ENCODE measurements around the gene PKP1.

Gene PKP1

DNA sequence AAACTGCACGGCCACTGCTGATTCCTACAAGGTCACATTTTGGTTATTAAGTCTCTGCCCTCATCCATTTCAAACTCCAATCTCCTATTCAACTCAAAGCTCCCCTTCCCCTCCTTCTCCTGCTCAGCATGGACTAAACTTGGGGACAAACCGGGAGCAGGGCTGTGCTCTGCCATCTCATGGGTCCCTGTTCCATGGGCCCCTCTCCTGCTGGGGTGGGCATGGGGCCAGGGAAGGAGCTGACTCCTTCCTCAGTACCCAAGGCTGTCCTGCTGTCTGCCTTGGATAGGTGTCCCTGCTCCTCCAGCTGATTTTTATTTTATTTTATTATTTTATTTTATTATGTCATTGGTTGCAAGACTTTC, 67.0 kb downstream of the PKP1 start:
- H3K79me2 ChIP-seq (ENCODE audit: low read length): no peaks in the 10 kb centered on the region
- no peaks in the 10 kb centered on the region for H3K4me1 ChIP-seq (ENCODE audit: low read length)
- H3K4me2 ChIP-seq (ENCODE audit: low read depth, low read length): no peak overlapping the region
- no peaks in the 10 kb centered on the region for H3K36me3 ChIP-seq (replicated peaks; ENCODE audit: insufficient read depth, low read length)
- no peak overlapping the region for H3K27ac ChIP-seq (ENCODE audit: low read length)
- no peak overlapping the region for H3K9ac ChIP-seq (ENCODE audit: low read length)
- H3K27me3 ChIP-seq (replicated peaks; ENCODE audit: insufficient read depth, low read length): peaks cover 72% of the 10 kb centered on the region
- no peak overlapping the region for H3K4me3 ChIP-seq (ENCODE audit: low read length)
- no peaks in the 10 kb centered on the region for H3K9me3 ChIP-seq (replicated peaks; ENCODE audit: insufficient read depth, low read length)
- no peaks in the 10 kb centered on the region for H4K20me1 ChIP-seq (ENCODE audit: insufficient read depth, low read length)
- no peak for DNase-seq
- no peaks in the 10 kb centered on the region for H3K9me2 ChIP-seq (replicated peaks; ENCODE audit: insufficient read depth, low read length)
- H3F3A ChIP-seq (ENCODE audit: insufficient read depth, low read length): no peaks in the 10 kb centered on the region
- no peak overlapping the region for H2AFZ ChIP-seq (ENCODE audit: low read length)
- TF ChIP-seq EZH2phosphoT487 (IDR thresholded peaks at IDR 0.05; ENCODE audit: low read length) (no peak), EZH2 (optimal IDR thresholded peaks at IDR 0.05; ENCODE audit: low read depth, low read length) (no peak)
- TF ChIP-seq, protein P1, sequence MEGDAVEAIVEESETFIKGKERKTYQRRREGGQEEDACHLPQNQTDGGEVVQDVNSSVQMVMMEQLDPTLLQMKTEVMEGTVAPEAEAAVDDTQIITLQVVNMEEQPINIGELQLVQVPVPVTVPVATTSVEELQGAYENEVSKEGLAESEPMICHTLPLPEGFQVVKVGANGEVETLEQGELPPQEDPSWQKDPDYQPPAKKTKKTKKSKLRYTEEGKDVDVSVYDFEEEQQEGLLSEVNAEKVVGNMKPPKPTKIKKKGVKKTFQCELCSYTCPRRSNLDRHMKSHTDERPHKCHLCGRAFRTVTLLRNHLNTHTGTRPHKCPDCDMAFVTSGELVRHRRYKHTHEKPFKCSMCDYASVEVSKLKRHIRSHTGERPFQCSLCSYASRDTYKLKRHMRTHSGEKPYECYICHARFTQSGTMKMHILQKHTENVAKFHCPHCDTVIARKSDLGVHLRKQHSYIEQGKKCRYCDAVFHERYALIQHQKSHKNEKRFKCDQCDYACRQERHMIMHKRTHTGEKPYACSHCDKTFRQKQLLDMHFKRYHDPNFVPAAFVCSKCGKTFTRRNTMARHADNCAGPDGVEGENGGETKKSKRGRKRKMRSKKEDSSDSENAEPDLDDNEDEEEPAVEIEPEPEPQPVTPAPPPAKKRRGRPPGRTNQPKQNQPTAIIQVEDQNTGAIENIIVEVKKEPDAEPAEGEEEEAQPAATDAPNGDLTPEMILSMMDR (IDR thresholded peaks at IDR 0.05; ENCODE audit: low read length): no peak

DNA sequence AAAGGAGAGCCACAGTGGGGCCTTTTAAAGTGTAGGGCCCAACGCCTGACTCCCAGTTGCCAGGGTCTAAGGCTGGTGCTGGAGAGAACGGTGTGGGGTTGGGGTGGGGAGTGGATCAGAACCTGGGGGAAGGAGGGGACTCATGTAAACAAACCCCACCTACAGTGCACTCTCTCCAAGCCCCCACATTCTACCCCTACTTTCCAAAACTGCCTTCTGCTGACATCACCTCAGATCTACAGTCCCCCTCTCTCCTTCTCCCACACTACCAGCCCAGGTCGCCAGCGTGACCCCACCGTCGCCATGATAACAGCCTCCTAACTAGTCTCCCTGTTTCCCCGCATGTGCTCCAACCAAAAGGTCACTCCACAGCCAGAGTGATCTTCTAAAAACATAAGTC, 67.6 kb downstream of the PKP1 start:
- H3K27ac ChIP-seq (ENCODE audit: low read length): no peak overlapping the region
- H3F3A ChIP-seq (ENCODE audit: insufficient read depth, low read length): no peaks in the 10 kb centered on the region
- no peaks in the 10 kb centered on the region for H3K79me2 ChIP-seq (ENCODE audit: low read length)
- no peaks in the 10 kb centered on the region for H3K36me3 ChIP-seq (replicated peaks; ENCODE audit: insufficient read depth, low read length)
- no peak overlapping the region for H2AFZ ChIP-seq (ENCODE audit: low read length)
- no peak for TF ChIP-seq EZH2phosphoT487 (IDR thresholded peaks at IDR 0.05; ENCODE audit: low read length)
- TF ChIP-seq EZH2 (optimal IDR thresholded peaks at IDR 0.05; ENCODE audit: low read depth, low read length): no peak
- TF ChIP-seq, protein P1 (IDR thresholded peaks at IDR 0.05; ENCODE audit: low read length): no peak
- H3K9me3 ChIP-seq (replicated peaks; ENCODE audit: insufficient read depth, low read length): no peaks in the 10 kb centered on the region
- H3K4me1 ChIP-seq (ENCODE audit: low read length): no peaks in the 10 kb centered on the region
- no peaks in the 10 kb centered on the region for H3K9me2 ChIP-seq (replicated peaks; ENCODE audit: insufficient read depth, low read length)
- peaks cover 77% of the 10 kb centered on the region for H3K27me3 ChIP-seq (replicated peaks; ENCODE audit: insufficient read depth, low read length)
- no peak overlapping the region for H3K4me3 ChIP-seq (ENCODE audit: low read length)
- no peak overlapping the region for H3K4me2 ChIP-seq (ENCODE audit: low read depth, low read length)
- H4K20me1 ChIP-seq (ENCODE audit: insufficient read depth, low read length): no peaks in the 10 kb centered on the region
- no peak overlapping the region for H3K9ac ChIP-seq (ENCODE audit: low read length)
- DNase-seq: no peak

DNA sequence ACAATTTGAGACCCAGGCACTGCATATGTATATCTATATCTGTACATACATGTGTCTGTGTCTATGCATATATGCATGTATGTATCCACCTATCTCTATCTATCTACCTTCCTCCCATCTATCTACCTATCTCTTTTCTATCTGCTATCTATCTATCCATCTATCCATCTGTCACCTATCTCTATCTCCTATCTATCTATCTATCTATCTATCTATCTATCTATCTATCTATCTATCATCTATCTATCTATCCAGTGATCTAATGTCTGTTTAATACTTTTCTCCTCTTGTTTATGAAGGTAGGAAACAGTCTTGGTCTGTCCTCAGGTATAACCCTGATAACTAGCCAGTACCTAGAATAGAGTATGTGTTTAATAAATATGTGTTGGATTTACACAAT, 68.3 kb downstream of the PKP1 start:
- DNase-seq: no peak
- no peak overlapping the region for H3K9ac ChIP-seq (ENCODE audit: low read length)
- no peak overlapping the region for H2AFZ ChIP-seq (ENCODE audit: low read length)
- H3K27me3 ChIP-seq (replicated peaks; ENCODE audit: insufficient read depth, low read length): peaks cover 85% of the 10 kb centered on the region
- H3K9me2 ChIP-seq (replicated peaks; ENCODE audit: insufficient read depth, low read length): no peaks in the 10 kb centered on the region
- H3K4me3 ChIP-seq (ENCODE audit: low read length): no peak overlapping the region
- no peaks in the 10 kb centered on the region for H3K36me3 ChIP-seq (replicated peaks; ENCODE audit: insufficient read depth, low read length)
- TF ChIP-seq, protein P1 (IDR thresholded peaks at IDR 0.05; ENCODE audit: low read length): no peak
- TF ChIP-seq EZH2 (optimal IDR thresholded peaks at IDR 0.05; ENCODE audit: low read depth, low read length) (no peak), EZH2phosphoT487 (IDR thresholded peaks at IDR 0.05; ENCODE audit: low read length) (no peak)
- H3K27ac ChIP-seq (ENCODE audit: low read length): no peak overlapping the region
- no peak overlapping the region for H3K4me2 ChIP-seq (ENCODE audit: low read depth, low read length)
- no peaks in the 10 kb centered on the region for H3K4me1 ChIP-seq (ENCODE audit: low read length)
- no peaks in the 10 kb centered on the region for H4K20me1 ChIP-seq (ENCODE audit: insufficient read depth, low read length)
- no peaks in the 10 kb centered on the region for H3K79me2 ChIP-seq (ENCODE audit: low read length)
- H3K9me3 ChIP-seq (replicated peaks; ENCODE audit: insufficient read depth, low read length): no peaks in the 10 kb centered on the region
- H3F3A ChIP-seq (ENCODE audit: insufficient read depth, low read length): no peaks in the 10 kb centered on the region

Measured in MM.1S (cell line).